Endothelial cell of umbilical vein (primary cell): ENCODE data around the gene HBS1L. TPM values are rescaled to one million over a fixed set of nuclear protein-coding genes. Genes with fewer than 3 reads are reported as not detected.

Experiments used
- BruUV-seq: library from RNA; stranded (reverse); fragments of 400-500 nt; replicated peaks from 2 replicates; lab custom pipeline; 2021; lab: Mats Ljungman, UMichigan
- CTCF ChIA-PET: fragments of 300-600, 350-600 bp; sonication (Branson Sonifier 250); formaldehyde crosslinking; loops from one replicate; lab custom pipeline; 2021; ENCODE audit warnings: antibody characterized with exemption, inconsistent platforms; lab: Charles Lee
- POLR2A ChIA-PET: fragments of 300-600, 350-600 bp; sonication (Branson Sonifier 250); formaldehyde crosslinking; loops from one replicate; lab custom pipeline; 2021; ENCODE audit warnings: antibody characterized with exemption, inconsistent platforms; lab: Charles Lee
- DNase-seq: peaks from one replicate; pipeline ENCODE4 v3.0.0-alpha.2; 2011; ENCODE audit warnings: low read depth, low spot score
- FAIRE-seq: peaks from 2 replicates; lab custom pipeline; 2011; peaks lifted over from hg19 to GRCh38; lab: Jason Lieb, UNC
- H2AFZ ChIP-seq: 2 replicates; pipeline ENCODE4 v1.6.0; 2012; ENCODE audit warnings: low read depth, low read length, control low read depth, inconsistent platforms
- H3K27ac ChIP-seq: 2 replicates; pipeline ENCODE4 v1.5.1; 2011; ENCODE audit warnings: low read depth, mild to moderate bottlenecking, control low read depth, low read length, moderate library complexity; ENCODE audit not compliant: insufficient read depth
- H3K27me3 ChIP-seq, 2 experiments: 2 replicates each; pipeline versions ENCODE4 v1.6.0 to v1.6.1; 2011; ENCODE audit warnings: low read length in 2 of 2, mixed read lengths in 1 of 2; ENCODE audit not compliant: control insufficient read depth in 2 of 2, insufficient read depth in 2 of 2
- H3K36me3 ChIP-seq, 2 experiments: 2 replicates in 1 of 2; 3 replicates in 1 of 2; pipeline ENCODE4 v1.5.1; 2011; ENCODE audit warnings: low read length in 2 of 2, mild to moderate bottlenecking in 1 of 2, moderate library complexity in 1 of 2; ENCODE audit not compliant: control insufficient read depth in 2 of 2, insufficient read depth in 2 of 2; ENCODE audit errors: extremely low read depth in 1 of 2
- H3K4me1 ChIP-seq: 3 replicates; pipeline ENCODE4 v1.5.1; 2011; ENCODE audit warnings: mild to moderate bottlenecking, low read length; ENCODE audit not compliant: control insufficient read depth, insufficient read depth; ENCODE audit errors: extremely low read depth
- H3K4me2 ChIP-seq: 2 replicates; pipeline ENCODE4 v1.6.1; 2011; ENCODE audit warnings: low read length, control low read depth, mixed read lengths; ENCODE audit not compliant: insufficient read depth
- H3K4me3 ChIP-seq, 3 experiments: fragments of 200-600 bp in 1 of 3; sonication (generic), shearing (Covaris generic) in 1 of 3; replicated peaks in 1 of 3; 2 replicates each; pipeline ENCODE4 v1.5.1; 2011 to 2016; ENCODE audit warnings: control low read depth in 3 of 3, low read length in 3 of 3, mild to moderate bottlenecking in 2 of 3, inconsistent platforms in 1 of 3, low read depth in 1 of 3, moderate library complexity in 1 of 3; ENCODE audit not compliant: insufficient read depth in 1 of 3
- H3K79me2 ChIP-seq: 2 replicates; pipeline ENCODE4 v1.6.0; 2012; ENCODE audit warnings: low read length, inconsistent platforms; ENCODE audit not compliant: control insufficient read depth, insufficient read depth
- H3K9ac ChIP-seq: replicated peaks from 2 replicates; pipeline ENCODE3; 2011; ENCODE audit warnings: low read length, control low read depth; ENCODE audit not compliant: insufficient read depth; ENCODE audit errors: extremely low read depth
- H3K9me1 ChIP-seq: replicated peaks from 3 replicates; pipeline ENCODE4 v1.6.0; 2011; ENCODE audit warnings: mild to moderate bottlenecking, low read length; ENCODE audit not compliant: control insufficient read depth, insufficient read depth; ENCODE audit errors: extremely low read depth
- H3K9me3 ChIP-seq: replicated peaks from 2 replicates; pipeline ENCODE4 v1.5.1; 2012; ENCODE audit warnings: low read length, inconsistent platforms; ENCODE audit not compliant: control insufficient read depth, insufficient read depth
- H4K20me1 ChIP-seq: replicated peaks from 2 replicates; pipeline ENCODE3; 2011; ENCODE audit warnings: mild to moderate bottlenecking, low read length; ENCODE audit not compliant: control insufficient read depth, insufficient read depth; ENCODE audit errors: extremely low read depth
- EZH2 ChIP-seq: IDR thresholded peaks from 2 replicates; pipeline ENCODE4 v1.6.1; 2012; ENCODE audit warnings: borderline replicate concordance, low read depth, mild to moderate bottlenecking, moderate library complexity, low read length, inconsistent platforms; ENCODE audit not compliant: severe bottlenecking
- FOS ChIP-seq: IDR thresholded peaks from 2 replicates; pipeline ENCODE4 v1.6.1; 2011; ENCODE audit warnings: mild to moderate bottlenecking, low read length, moderate library complexity, borderline replicate concordance; ENCODE audit not compliant: insufficient read depth
- GATA2 ChIP-seq: IDR thresholded peaks from 2 replicates; pipeline ENCODE4 v1.7.0; 2011; ENCODE audit warnings: low read depth, mild to moderate bottlenecking, moderate library complexity, mixed read lengths, low read length; ENCODE audit not compliant: insufficient read length, insufficient read depth
- JUN ChIP-seq: IDR thresholded peaks from 2 replicates; pipeline ENCODE4 v1.6.1; 2011; ENCODE audit warnings: borderline replicate concordance, low read depth; ENCODE audit not compliant: insufficient read length, insufficient read depth
- MAX ChIP-seq: IDR thresholded peaks from 2 replicates; pipeline ENCODE4 v1.6.1; 2011; ENCODE audit not compliant: insufficient read depth, insufficient read length
- MYC ChIP-seq: IDR thresholded peaks from one replicate; pipeline ENCODE4 v1.6.1; 2011; ENCODE audit warnings: mild to moderate bottlenecking, low read depth, low read length
- POLR2A ChIP-seq: IDR thresholded peaks from 2 replicates; pipeline ENCODE4 v1.6.1; 2012; ENCODE audit warnings: low read depth, mild to moderate bottlenecking, control low read depth, low read length
- POLR2AphosphoS5 ChIP-seq: IDR thresholded peaks from 2 replicates; pipeline ENCODE4 v1.6.1; 2012; ENCODE audit warnings: low read depth, mild to moderate bottlenecking, control low read depth, low read length, moderate library complexity; ENCODE audit not compliant: insufficient read depth
- dilution Hi-C: fragments of 300-500 bp; cut with MboI; formaldehyde crosslinking; loops from one replicate; pipeline ENCODE4 v1.15.0; 2019; ENCODE audit warnings: low sequenced_read_pairs; ENCODE audit not compliant: extremely low pct_ligation_motif_present
- intact Hi-C: fragments of 100-400 bp; cut with micrococcal nuclease; formaldehyde crosslinking; loops from one replicate; pipeline ENCODE4 v1.10.0; 2022
- polyA plus RNA-seq, 4 experiments: library from polyadenylated mRNA; depleted of rRNA in 3 of 4; stranded (reverse) in 3 of 4; unstranded in 1 of 4; fragments of >200 nt; gene quantifications; 2 replicates each; pipeline versions ENCODE4 v1.2.1 to v1.2.3, GENCODE V29; 2011 to 2012; ENCODE audit warnings: missing spikeins in 1 of 4
- total RNA-seq: library from RNA; stranded (reverse); gene quantifications from 2 replicates; pipeline ENCODE4 v1.2.3, GENCODE V29; 2021
- TF ChIP-seq, protein P1 (sequence below), 2 donors: IDR thresholded peaks; 1 replicate in 1 of 2; 2 replicates in 1 of 2; pipeline ENCODE4 v1.5.1; 2011; ENCODE audit warnings: low read length in 2 of 2, mild to moderate bottlenecking in 2 of 2, moderate library complexity in 2 of 2, control low read depth in 1 of 2, inconsistent platforms in 1 of 2, low read depth in 1 of 2; ENCODE audit not compliant: insufficient read depth in 1 of 2; ENCODE audit errors: extremely low read depth in 1 of 2

Gene HBS1L
- total and polyA plus RNA-seq, 2 donors (not counting 3 experiments of a cell fraction or from before 2014, with no cell fraction given): 23.7 to 74.6 TPM

- H4K20me1 ChIP-seq: no peaks in the 10 kb centered on the region
- no peaks in the 10 kb centered on the region for H3K9me3 ChIP-seq
- H3K79me2 ChIP-seq: no peaks in the 10 kb centered on the region
- intact Hi-C loops: no loop called here
- no peak overlapping the region for H3K9ac ChIP-seq
- no peaks in the 10 kb centered on the region for H3K36me3 ChIP-seq
- H3K4me1 ChIP-seq: no peaks in the 10 kb centered on the region
- ChIA-PET POLR2A (no interaction called here), CTCF (interaction anchor here (1.0 kb wide), 1 partner anchor 12 kb away, joined by 3 read pairs; no protein-coding TSS in a partner anchor)
- H2AFZ ChIP-seq: no peak overlapping the region
- no peak overlapping the region for H3K27ac ChIP-seq
- TF ChIP-seq MAX: no peak
- no peak for TF ChIP-seq POLR2A
- TF ChIP-seq, protein P1, sequence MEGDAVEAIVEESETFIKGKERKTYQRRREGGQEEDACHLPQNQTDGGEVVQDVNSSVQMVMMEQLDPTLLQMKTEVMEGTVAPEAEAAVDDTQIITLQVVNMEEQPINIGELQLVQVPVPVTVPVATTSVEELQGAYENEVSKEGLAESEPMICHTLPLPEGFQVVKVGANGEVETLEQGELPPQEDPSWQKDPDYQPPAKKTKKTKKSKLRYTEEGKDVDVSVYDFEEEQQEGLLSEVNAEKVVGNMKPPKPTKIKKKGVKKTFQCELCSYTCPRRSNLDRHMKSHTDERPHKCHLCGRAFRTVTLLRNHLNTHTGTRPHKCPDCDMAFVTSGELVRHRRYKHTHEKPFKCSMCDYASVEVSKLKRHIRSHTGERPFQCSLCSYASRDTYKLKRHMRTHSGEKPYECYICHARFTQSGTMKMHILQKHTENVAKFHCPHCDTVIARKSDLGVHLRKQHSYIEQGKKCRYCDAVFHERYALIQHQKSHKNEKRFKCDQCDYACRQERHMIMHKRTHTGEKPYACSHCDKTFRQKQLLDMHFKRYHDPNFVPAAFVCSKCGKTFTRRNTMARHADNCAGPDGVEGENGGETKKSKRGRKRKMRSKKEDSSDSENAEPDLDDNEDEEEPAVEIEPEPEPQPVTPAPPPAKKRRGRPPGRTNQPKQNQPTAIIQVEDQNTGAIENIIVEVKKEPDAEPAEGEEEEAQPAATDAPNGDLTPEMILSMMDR (IDR thresholded peaks at IDR 0.05; ENCODE audit: extremely low read depth in 1 of 2, insufficient read depth in 1 of 2, low read depth in 1 of 2, low read length in 2 of 2): no peak
- no peak for TF ChIP-seq EZH2
- TF ChIP-seq POLR2AphosphoS5: no peak
- no peak for TF ChIP-seq MYC
- no peak for TF ChIP-seq FOS
- TF ChIP-seq JUN: no peak
- TF ChIP-seq GATA2: no peak
- H3K9me1 ChIP-seq: no peaks in the 10 kb centered on the region
- peaks cover 11 to 21% of the 10 kb centered on the region in 2 experiments for H3K27me3 ChIP-seq
- FAIRE-seq (no peak), DNase-seq (no peak)
- H3K4me3 ChIP-seq: no peak overlapping the region
- H3K4me2 ChIP-seq: no peak overlapping the region
- BruUV-seq: no TSS peak
- dilution Hi-C loops: no loop called here
These were observed 47.6 kb upstream of the HBS1L start for GRCh38 chr6:135102191-135102590.
